Upper lobe of right lung (tissue), 1 donor: ENCODE results near the gene IL4R. TPM values are rescaled to one million over a fixed set of nuclear protein-coding genes. Genes with fewer than 3 reads are reported as not detected.

Experiments used
- ATAC-seq: fragments of 200-7000 bp; cut with Tn5 transposase; one replicate; pipeline ENCODE4 v1.9.1; 2020; ENCODE audit warnings: mild to moderate bottlenecking, moderate library complexity
- DNase-seq: peaks from one replicate; pipeline ENCODE4 v3.0.0-alpha.2; 2020
- H3K27ac ChIP-seq: fragments of 200-600 bp; one replicate; pipeline ENCODE4 v1.8.0; 2022
- H3K27me3 ChIP-seq: fragments of 200-600 bp; one replicate; pipeline ENCODE4 v1.8.0; 2022; ENCODE audit warnings: mild to moderate bottlenecking
- H3K36me3 ChIP-seq: fragments of 200-600 bp; one replicate; pipeline ENCODE4 v1.8.0; 2022
- H3K4me1 ChIP-seq: fragments of 200-600 bp; one replicate; pipeline ENCODE4 v1.8.0; 2022
- H3K4me3 ChIP-seq: fragments of 200-600 bp; one replicate; pipeline ENCODE4 v1.8.0; 2022; ENCODE audit warnings: mild to moderate bottlenecking
- H3K9me3 ChIP-seq: fragments of 200-600 bp; one replicate; pipeline ENCODE4 v1.8.0; 2022
- intact Hi-C: fragments of 100-400 bp; cut with DNase I; formaldehyde crosslinking; loops from one replicate; pipeline ENCODE4 v1.11.0; 2022
- total RNA-seq: library from RNA; stranded (reverse); fragmentation: NEBNext Ultra II Directional; extraction: Animal tissue kit (Norgen Biotek cat#: 25700); gene quantifications from one replicate; pipeline ENCODE4 v1.2.1, GENCODE V29; 2021
- TF ChIP-seq, protein P1 (sequence below): fragments of 200-600 bp; IDR thresholded peaks from one replicate; pipeline ENCODE4 v1.8.0; 2022; ENCODE audit warnings: antibody characterized with exemption
- donor health status: DM: no; HTN: yes; CAD: no; lungs with severe emphysema.

The IL4R gene
- total RNA-seq, 1 donor from 2014 or later, result 153 TPM

DNA sequence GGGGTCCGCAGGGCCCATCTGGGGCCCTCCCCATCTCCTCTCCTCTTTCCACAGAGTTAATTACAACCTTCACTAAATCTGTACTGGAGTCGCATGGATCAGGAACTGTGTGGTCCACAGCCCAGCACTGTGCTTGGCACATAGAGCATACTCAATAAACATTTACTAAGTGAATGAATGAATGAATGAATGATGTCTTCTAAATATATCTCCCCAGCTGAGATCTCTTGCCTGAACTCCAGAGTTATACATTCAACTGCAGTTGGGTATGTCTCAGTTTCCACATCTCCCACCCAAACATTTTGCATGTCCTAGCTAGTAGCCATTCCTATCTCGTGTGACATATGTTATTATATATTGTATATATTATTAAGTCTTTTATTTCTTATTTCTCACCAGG, 59.5 kb downstream of the IL4R start:
- H3K4me3 ChIP-seq, result no peak overlapping the region
- H3K4me1 ChIP-seq, result peaks cover 13% of the 10 kb centered on the region
- H3K9me3 ChIP-seq, result no peaks in the 10 kb centered on the region
- no peaks in the 10 kb centered on the region for H3K27me3 ChIP-seq
- TF ChIP-seq, protein P1, sequence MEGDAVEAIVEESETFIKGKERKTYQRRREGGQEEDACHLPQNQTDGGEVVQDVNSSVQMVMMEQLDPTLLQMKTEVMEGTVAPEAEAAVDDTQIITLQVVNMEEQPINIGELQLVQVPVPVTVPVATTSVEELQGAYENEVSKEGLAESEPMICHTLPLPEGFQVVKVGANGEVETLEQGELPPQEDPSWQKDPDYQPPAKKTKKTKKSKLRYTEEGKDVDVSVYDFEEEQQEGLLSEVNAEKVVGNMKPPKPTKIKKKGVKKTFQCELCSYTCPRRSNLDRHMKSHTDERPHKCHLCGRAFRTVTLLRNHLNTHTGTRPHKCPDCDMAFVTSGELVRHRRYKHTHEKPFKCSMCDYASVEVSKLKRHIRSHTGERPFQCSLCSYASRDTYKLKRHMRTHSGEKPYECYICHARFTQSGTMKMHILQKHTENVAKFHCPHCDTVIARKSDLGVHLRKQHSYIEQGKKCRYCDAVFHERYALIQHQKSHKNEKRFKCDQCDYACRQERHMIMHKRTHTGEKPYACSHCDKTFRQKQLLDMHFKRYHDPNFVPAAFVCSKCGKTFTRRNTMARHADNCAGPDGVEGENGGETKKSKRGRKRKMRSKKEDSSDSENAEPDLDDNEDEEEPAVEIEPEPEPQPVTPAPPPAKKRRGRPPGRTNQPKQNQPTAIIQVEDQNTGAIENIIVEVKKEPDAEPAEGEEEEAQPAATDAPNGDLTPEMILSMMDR, result no peak
- H3K27ac ChIP-seq, result no peak overlapping the region
- intact Hi-C loops, result loop anchor here (5.0 to 10.0 kb wide), 2 partner anchors 81 to 196 kb away; no protein-coding TSS in a partner anchor
- ATAC-seq, result no peak
- DNase-seq, result no peak
- H3K36me3 ChIP-seq, result no peaks in the 10 kb centered on the region

DNA sequence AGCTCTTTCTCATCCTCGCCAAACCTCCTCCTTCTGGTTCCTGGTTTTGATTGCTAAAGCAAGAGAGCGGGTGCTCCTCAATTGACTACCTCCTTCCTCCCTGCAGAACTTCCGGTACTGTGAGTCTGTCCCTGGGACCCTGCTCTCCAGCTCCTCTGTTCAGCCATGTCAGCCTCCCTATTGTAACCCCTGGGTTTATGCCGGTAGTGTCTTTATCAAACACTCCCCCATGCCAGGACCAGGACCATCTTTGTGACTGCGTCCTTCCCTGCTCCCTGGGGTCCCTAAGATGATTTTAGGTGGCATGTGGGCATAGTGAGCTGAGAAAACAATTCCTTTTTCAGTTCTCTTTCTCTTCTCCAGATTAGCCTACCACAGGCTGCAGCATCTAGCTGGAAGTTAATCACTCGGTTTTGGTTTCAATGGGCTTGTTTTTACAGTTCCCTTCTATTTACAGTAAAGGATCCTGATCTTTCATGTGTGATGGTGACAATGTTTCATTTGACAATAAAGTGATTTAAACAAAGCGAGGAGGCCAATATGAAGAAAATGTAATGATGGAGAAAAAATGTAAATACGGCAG, 60.5 kb downstream of the IL4R start:
- intact Hi-C loops, result loop anchor here (5.0 to 10.0 kb wide), 2 partner anchors 80 to 197 kb away; no protein-coding TSS in a partner anchor
- H3K36me3 ChIP-seq, result no peaks in the 10 kb centered on the region
- H3K27ac ChIP-seq, result peak overlapping the region; percentile 19
- H3K4me3 ChIP-seq, result no peak overlapping the region
- H3K27me3 ChIP-seq, result no peaks in the 10 kb centered on the region
- no peaks in the 10 kb centered on the region for H3K9me3 ChIP-seq
- ATAC-seq, result peak; percentile 59
- H3K4me1 ChIP-seq, result peaks cover 12% of the 10 kb centered on the region
- TF ChIP-seq, protein P1, result no peak
- DNase-seq, result no peak

DNA sequence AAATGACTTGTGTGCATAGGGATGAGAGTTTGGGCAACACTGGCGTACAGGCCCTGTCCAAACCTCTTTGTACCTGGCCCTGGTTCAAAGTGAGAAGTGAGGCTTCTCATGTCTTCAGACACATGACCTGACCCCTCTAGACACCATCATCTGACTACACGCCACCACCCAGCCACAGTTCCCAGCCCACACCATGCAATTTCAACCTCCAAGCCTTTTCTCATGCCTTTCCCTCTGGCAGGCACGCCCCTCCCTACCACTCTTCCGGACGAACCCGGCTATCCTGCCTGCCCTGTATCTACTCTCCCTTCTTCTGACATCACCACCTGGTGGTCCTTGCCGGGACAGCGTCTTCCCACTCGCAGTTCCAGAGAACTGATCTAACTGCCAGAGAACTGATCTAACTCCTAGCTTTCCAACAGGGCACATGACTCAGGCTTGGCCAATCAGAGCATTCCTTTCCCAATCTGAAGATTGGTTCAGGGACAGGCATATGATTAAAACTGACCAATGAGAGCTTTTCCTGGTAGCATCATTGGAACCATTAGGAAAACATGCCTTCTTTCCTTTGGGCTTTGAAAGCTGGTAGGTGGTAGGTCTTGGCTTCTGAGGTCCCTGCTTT, 61.1 kb downstream of the IL4R start:
- intact Hi-C loops, result loop anchor here (5.0 to 10.0 kb wide), 2 partner anchors 80 to 198 kb away; no protein-coding TSS in a partner anchor

DNA sequence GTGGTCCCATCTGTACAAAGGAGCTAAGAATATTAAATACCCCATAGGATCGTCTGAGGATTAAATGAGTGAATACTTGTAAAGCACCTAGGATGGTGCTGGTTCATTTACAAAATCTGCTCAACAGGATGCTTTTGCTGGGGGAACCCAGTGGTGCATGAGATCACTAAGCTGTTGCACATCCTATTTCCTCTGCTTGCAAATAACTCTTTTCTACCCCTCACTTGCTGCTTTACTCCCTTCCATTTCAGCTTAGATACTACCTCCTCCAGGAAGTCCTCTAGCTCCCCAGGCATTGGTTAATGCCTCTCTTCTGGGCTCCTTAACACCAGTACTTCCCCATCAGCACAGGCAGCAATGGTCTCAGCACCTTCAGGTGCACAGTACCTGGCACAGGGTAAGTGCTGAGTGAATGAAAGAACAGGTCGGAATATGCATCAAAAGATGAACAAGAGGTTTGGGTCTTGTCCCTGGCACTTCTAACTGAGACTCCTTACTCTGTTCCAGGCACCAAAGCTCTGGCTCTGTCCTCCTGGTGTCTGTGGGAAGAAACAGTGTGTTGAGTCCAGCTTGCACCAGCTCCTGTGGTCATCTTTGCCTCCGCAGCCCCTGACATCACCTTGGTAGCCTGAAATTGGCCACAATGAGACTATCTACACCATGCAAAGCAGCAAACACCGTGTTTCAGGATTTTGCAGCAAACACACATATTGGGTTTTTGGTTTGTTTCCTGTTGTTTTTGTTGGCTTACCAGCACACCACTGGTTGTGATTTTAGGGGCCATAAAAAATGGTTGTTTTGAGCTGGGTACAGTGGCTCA, 64.1 kb downstream of the IL4R start:
- intact Hi-C loops, result loop anchor here (10.0 kb wide), 1 partner anchor 77 kb away; no protein-coding TSS in a partner anchor
- Histone ChIP-seq H3K36me3 (no peaks in the 10 kb centered on the region), H3K4me1 (peaks cover 12% of the 10 kb centered on the region), H3K27me3 (no peaks in the 10 kb centered on the region), H3K4me3 (no peak overlapping the region), H3K27ac (no peak overlapping the region), H3K9me3 (no peaks in the 10 kb centered on the region)
- no peak for DNase-seq
- TF ChIP-seq, protein P1, result no peak
- ATAC-seq, result no peak

More for the DNA sequence above, 61.1 kb downstream of the IL4R start:
- DNase-seq (peak; percentile 79), ATAC-seq (peak; percentile 89)
- Histone ChIP-seq H3K36me3 (no peaks in the 10 kb centered on the region), H3K9me3 (no peaks in the 10 kb centered on the region), H3K27ac (peak overlapping the region; percentile 19), H3K27me3 (no peaks in the 10 kb centered on the region), H3K4me3 (no peak overlapping the region), H3K4me1 (peaks cover 12% of the 10 kb centered on the region)
- TF ChIP-seq, protein P1, result peak; percentile 48

DNA sequence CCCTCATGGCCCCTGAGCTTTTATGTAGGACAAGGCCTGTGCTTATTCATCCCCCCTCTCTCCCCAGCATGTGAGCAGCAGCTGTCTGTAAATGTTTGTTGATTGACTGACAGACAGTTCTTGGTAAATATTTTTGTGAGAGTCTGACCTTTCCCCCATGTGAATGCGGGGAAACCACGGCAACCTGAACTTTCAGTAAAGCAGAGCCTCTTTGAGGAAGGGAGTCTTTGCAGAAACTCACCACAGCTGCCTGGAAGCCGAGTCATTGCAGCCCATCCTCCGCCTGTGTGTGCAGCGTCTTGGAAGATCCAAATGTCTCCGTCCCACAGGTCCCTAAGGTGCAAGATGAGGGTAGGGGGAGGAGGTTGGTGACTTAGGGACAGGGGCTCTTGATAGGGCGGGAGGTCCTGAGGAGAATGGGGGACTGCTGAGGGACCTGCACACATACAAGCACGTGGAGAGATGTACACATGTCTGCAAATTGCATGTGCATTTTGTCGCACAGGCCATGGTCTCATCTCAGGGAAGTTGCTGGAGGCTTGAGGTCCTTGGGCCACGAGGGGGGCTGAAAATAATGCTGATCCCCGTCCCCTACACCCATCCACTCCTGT, 65.2 kb downstream of the IL4R start:
- Histone ChIP-seq H3K9me3 (no peaks in the 10 kb centered on the region), H3K4me1 (peaks cover 12% of the 10 kb centered on the region), H3K36me3 (no peaks in the 10 kb centered on the region), H3K27ac (no peak overlapping the region), H3K27me3 (no peaks in the 10 kb centered on the region), H3K4me3 (no peak overlapping the region)
- TF ChIP-seq, protein P1, result no peak
- no peak for ATAC-seq
- intact Hi-C loops, result loop anchor here (10.0 kb wide), 1 partner anchor 76 kb away; no protein-coding TSS in a partner anchor
- no peak for DNase-seq
